ENCODE measurements around the gene ABCC4.

ABCC4 gene

GRCh38 chr13:95087746-95088305 lies 213.4 kb downstream of the ABCC4 start:
- TF ChIP-seq, protein P1, sequence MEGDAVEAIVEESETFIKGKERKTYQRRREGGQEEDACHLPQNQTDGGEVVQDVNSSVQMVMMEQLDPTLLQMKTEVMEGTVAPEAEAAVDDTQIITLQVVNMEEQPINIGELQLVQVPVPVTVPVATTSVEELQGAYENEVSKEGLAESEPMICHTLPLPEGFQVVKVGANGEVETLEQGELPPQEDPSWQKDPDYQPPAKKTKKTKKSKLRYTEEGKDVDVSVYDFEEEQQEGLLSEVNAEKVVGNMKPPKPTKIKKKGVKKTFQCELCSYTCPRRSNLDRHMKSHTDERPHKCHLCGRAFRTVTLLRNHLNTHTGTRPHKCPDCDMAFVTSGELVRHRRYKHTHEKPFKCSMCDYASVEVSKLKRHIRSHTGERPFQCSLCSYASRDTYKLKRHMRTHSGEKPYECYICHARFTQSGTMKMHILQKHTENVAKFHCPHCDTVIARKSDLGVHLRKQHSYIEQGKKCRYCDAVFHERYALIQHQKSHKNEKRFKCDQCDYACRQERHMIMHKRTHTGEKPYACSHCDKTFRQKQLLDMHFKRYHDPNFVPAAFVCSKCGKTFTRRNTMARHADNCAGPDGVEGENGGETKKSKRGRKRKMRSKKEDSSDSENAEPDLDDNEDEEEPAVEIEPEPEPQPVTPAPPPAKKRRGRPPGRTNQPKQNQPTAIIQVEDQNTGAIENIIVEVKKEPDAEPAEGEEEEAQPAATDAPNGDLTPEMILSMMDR (IDR thresholded peaks at IDR 0.05; ENCODE audit: extremely low read depth, missing control alignments) = no peak
- DNase-seq (ENCODE audit: low spot score) = no peak

GRCh38 chr13:95086761-95087160 lies 214.5 kb downstream of the ABCC4 start:
- DNase-seq (ENCODE audit: low spot score) = no peak
- TF ChIP-seq, protein P1 (IDR thresholded peaks at IDR 0.05; ENCODE audit: extremely low read depth, missing control alignments) = no peak

- TF ChIP-seq, protein P1 (IDR thresholded peaks at IDR 0.05; ENCODE audit: extremely low read depth, missing control alignments) = no peak
- DNase-seq (ENCODE audit: low spot score) = no peak
Observed at GRCh38 chr13:95083758-95084157, 217.5 kb downstream of the ABCC4 start.

DNA sequence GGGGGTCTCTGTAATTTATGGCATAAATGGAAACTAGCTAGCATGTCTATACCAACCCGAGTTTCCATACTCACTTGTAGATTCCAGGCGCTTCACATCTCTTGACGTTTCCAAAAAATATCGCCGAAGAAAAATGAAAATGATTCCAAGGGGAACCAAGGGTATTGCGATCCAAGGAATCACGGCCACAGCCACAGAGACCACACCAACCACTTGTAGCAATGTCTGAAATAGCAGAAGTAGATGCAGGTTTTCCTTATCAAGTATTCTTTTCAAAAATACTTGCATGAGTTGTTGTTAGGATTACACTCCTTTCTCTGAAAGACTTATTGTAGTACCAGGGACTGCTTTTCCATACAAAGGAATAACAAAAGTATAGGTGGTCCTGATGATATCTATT lies 218.2 kb downstream of the ABCC4 start:
- DNase-seq (ENCODE audit: low spot score) = no peak
- TF ChIP-seq, protein P1 (IDR thresholded peaks at IDR 0.05; ENCODE audit: extremely low read depth, missing control alignments) = no peak

GRCh38 chr13:95075506-95075905 lies 225.7 kb downstream of the ABCC4 start:
- TF ChIP-seq, protein P1 (IDR thresholded peaks at IDR 0.05; ENCODE audit: extremely low read depth, missing control alignments) = no peak
- no peak for DNase-seq (ENCODE audit: low spot score)

DNA sequence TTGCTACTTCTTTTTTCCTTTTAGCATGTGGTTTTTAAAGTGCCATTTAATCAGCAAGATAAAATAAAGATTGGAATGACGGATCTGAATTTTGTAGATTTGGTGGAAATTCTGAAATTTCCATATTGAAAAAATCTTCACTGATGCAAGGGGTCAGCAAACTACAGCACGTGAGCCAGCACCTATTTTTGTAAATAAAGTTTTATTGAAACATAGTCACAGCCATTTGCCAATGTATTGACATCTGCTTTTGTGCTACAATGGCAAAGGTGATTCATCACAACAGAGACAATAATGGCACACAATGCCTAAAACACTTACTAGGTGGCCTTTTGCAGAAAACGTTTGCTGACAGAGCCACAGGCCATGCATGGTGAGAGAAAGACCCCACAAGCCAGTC lies 226.4 kb downstream of the ABCC4 start:
- TF ChIP-seq, protein P1 (IDR thresholded peaks at IDR 0.05; ENCODE audit: extremely low read depth, missing control alignments) = no peak
- DNase-seq (ENCODE audit: low spot score) = no peak

- TF ChIP-seq, protein P1 (IDR thresholded peaks at IDR 0.05; ENCODE audit: extremely low read depth, missing control alignments) = no peak
- DNase-seq (ENCODE audit: low spot score) = no peak
Observed at GRCh38 chr13:95073747-95074311, 227.4 kb downstream of the ABCC4 start.

Measured in GM20000 (cell line).